Thyroid gland (tissue), 4 donors: ENCODE data around the gene OR51E1. TPM values are rescaled to one million over a fixed set of nuclear protein-coding genes. Genes with fewer than 3 reads are reported as not detected.

Source experiments
- DNase-seq, 2 donors: peaks; one replicate each; pipeline ENCODE4 v3.0.0-alpha.2; 2019
- H3K27ac ChIP-seq, 3 donors: fragments of 200-600 bp; sonication (generic); 1 replicate in 2 of 3; 2 replicates in 1 of 3; pipeline ENCODE4 v1.5.1; 2016 to 2019; ENCODE audit warnings: mild to moderate bottlenecking in 1 of 3, moderate library complexity in 1 of 3
- H3K27me3 ChIP-seq: fragments of 200-600 bp; sonication (generic); one replicate; pipeline ENCODE4 v1.5.1; 2019
- H3K36me3 ChIP-seq, 2 donors: fragments of 200-600 bp; sonication (generic); one replicate each; pipeline ENCODE4 v1.5.1; 2016 to 2019
- H3K4me1 ChIP-seq, 2 donors: fragments of 200-600 bp; sonication (generic); one replicate each; pipeline ENCODE4 v1.5.1; 2017 to 2019
- H3K4me3 ChIP-seq, 3 donors: fragments of 200-600 bp; sonication (generic); replicated peaks in 1 of 3; 1 replicate in 2 of 3; 2 replicates in 1 of 3; pipeline ENCODE4 v1.5.1; 2016; ENCODE audit warnings: mild to moderate bottlenecking in 1 of 3
- H3K9me3 ChIP-seq: fragments of 200-600 bp; sonication (generic); one replicate; pipeline ENCODE4 v1.5.1; 2017
- CTCF ChIP-seq, 6 experiments: fragments of 200-600 bp in 3 of 6; fragments of 450-650 bp in 3 of 6; sonication (generic) in 3 of 6; IDR thresholded peaks; one replicate each; pipeline ENCODE4 v1.5.1; 2016 to 2019; ENCODE audit warnings: antibody characterized with exemption in 6 of 6, mild to moderate bottlenecking in 2 of 6, inconsistent platforms in 1 of 6, moderate library complexity in 1 of 6
- POLR2A ChIP-seq, 2 donors: fragments of 450-650 bp; IDR thresholded peaks; one replicate each; pipeline ENCODE4 v1.6.1; 2017; ENCODE audit warnings: antibody characterized with exemption in 2 of 2, mild to moderate bottlenecking in 2 of 2, moderate library complexity in 1 of 2
- whole genome bisulfite sequencing, 2 donors: methylation state at CpG; one replicate each; pipeline ENCODE4 v1.1.5; 2017; 5-methylcytosine and 5-hydroxymethylcytosine counted together
- intact Hi-C: fragments of 100-400 bp; cut with DNase I; formaldehyde crosslinking; loops from one replicate; pipeline ENCODE4 v1.15.1; 2023
- total RNA-seq, 4 donors: library from RNA; depleted of rRNA; stranded (reverse); fragments of >200 nt; gene quantifications; one replicate each; pipeline ENCODE4 v1.2.3, GENCODE V29; 2016

OR51E1 gene
- under 1 TPM in 3 of 4 donors, not detected in 1; 0.21 to 0.54 (median 0.22) TPM for total RNA-seq

GRCh38 chr11:4643682-4644081 lies at the start of gene OR51E1:
Gene OR51E1, plus strand, starts transcription at chr11:4643982. Its CDS starts 8,545 bp downstream, at chr11:4652527.
- intact Hi-C loops = loop anchor here (10.0 kb wide), 1 partner anchor 181 kb away; the partner anchor contains the start of gene OR51F2
- Histone ChIP-seq H3K4me1 (peaks cover 0 to 10% of the 10 kb centered on the region in 2 donors), H3K4me3 (no peak within 1 kb of the TSS), H3K27me3 (no peaks in the 10 kb centered on the region), H3K9me3 (no peaks in the 10 kb centered on the region), H3K36me3 (no peaks in the 10 kb centered on the region), H3K27ac (no peak within 1 kb of the TSS)
- 85 to 89% methylated on average over 3 of the region's 3 CpGs for WGBS, 2 donors
- no peak for DNase-seq
- TF ChIP-seq POLR2A (IDR thresholded peaks at IDR 0.05) (no peak), CTCF (IDR thresholded peaks at IDR 0.05) (no peak)

GRCh38 chr11:4605057-4605456 lies 38.7 kb upstream of the OR51E1 start:
- no peak overlapping the region for H3K4me3 ChIP-seq
- H3K27ac ChIP-seq = no peak overlapping the region
- no peaks in the 10 kb centered on the region for H3K27me3 ChIP-seq
- TF ChIP-seq CTCF (IDR thresholded peaks at IDR 0.05) = no peak
- TF ChIP-seq POLR2A (IDR thresholded peaks at IDR 0.05) = no peak
- H3K9me3 ChIP-seq = no peaks in the 10 kb centered on the region
- peaks cover 7 to 16% of the 10 kb centered on the region in 2 donors for H3K4me1 ChIP-seq
- WGBS, 2 donors = 76 to 100% methylated on average over 3 to 4 of the region's 4 CpGs
- intact Hi-C loops = no loop called here
- no peak for DNase-seq
- H3K36me3 ChIP-seq = peaks cover 24 to 29% of the 10 kb centered on the region in 2 donors

- TF ChIP-seq POLR2A (IDR thresholded peaks at IDR 0.05) = no peak
- no peak for TF ChIP-seq CTCF (IDR thresholded peaks at IDR 0.05)
- Histone ChIP-seq H3K27me3 (no peaks in the 10 kb centered on the region), H3K4me3 (no peak overlapping the region), H3K4me1 (peaks cover 7 to 16% of the 10 kb centered on the region in 2 donors), H3K27ac (no peak overlapping the region), H3K36me3 (peaks cover 10 to 15% of the 10 kb centered on the region in 2 donors), H3K9me3 (no peaks in the 10 kb centered on the region)
- intact Hi-C loops = no loop called here
- 76 to 84% methylated on average over 1 of the region's 1 CpG for WGBS, 2 donors
- DNase-seq = no peak
These were observed 37.4 kb upstream of the OR51E1 start for GRCh38 chr11:4606231-4607015.

GRCh38 chr11:4607096-4607495 lies 36.7 kb upstream of the OR51E1 start:
- peaks cover 3 to 8% of the 10 kb centered on the region in 2 donors for H3K36me3 ChIP-seq
- intact Hi-C loops = no loop called here

More at GRCh38 chr11:4607096-4607495, 36.7 kb upstream of the OR51E1 start:
- no peak for DNase-seq
- 43 to 48% methylated on average over 6 of the region's 6 CpGs for WGBS, 2 donors
- H3K27me3 ChIP-seq = no peaks in the 10 kb centered on the region
- TF ChIP-seq POLR2A (IDR thresholded peaks at IDR 0.05) = no peak
- no peak for TF ChIP-seq CTCF (IDR thresholded peaks at IDR 0.05)
- H3K27ac ChIP-seq = no peak overlapping the region
- peaks cover 7 to 16% of the 10 kb centered on the region in 2 donors for H3K4me1 ChIP-seq
- no peaks in the 10 kb centered on the region for H3K9me3 ChIP-seq
- H3K4me3 ChIP-seq = peak overlapping the region; percentile 49 to 66 (median 56)
